HEK293 (cell line): Measurements from ENCODE around the gene HEATR3.

ENCODE experiments used
- CTCF ChIA-PET: fragments of 350-600 bp; formaldehyde crosslinking; extraction: SDS; loops from one replicate; lab custom pipeline; 2021; ENCODE audit warnings: antibody characterized with exemption; lab: Yijun Ruan, JAX
- POLR2A ChIA-PET: fragments of 300-600 bp; formaldehyde crosslinking; extraction: SDS; loops from one replicate; lab custom pipeline; 2020; ENCODE audit warnings: antibody characterized with exemption, inconsistent platforms; lab: Yijun Ruan, JAX
- H3K27ac ChIP-seq: fragments of 200-500 bp; sonication (Bioruptor generic); 2 replicates; pipeline ENCODE4 v1.5.1; 2014; ENCODE audit warnings: low read depth, low read length, control low read depth, inconsistent platforms; ENCODE audit errors: extremely low read depth
- H3K36me3 ChIP-seq, 2 experiments: fragments of 200-500 bp in 1 of 2; sonication (Bioruptor generic) in 1 of 2; 1 replicate in 1 of 2; 2 replicates in 1 of 2; pipeline ENCODE4 v1.5.1; 2014 to 2017; ENCODE audit warnings: inconsistent platforms in 2 of 2, low read length in 2 of 2; ENCODE audit not compliant: control insufficient read depth in 2 of 2, insufficient read depth in 1 of 2
- H3K4me1 ChIP-seq: fragments of 200-500 bp; sonication (Bioruptor generic); 2 replicates; pipeline ENCODE4 v1.5.1; 2014; ENCODE audit warnings: mild to moderate bottlenecking, low read length, inconsistent platforms; ENCODE audit not compliant: control insufficient read depth, insufficient read depth
- H3K4me3 ChIP-seq: 2 replicates; pipeline ENCODE4 v1.5.1; 2011; ENCODE audit warnings: low read depth, mild to moderate bottlenecking, control low read depth, low read length, moderate library complexity
- H3K9me3 ChIP-seq: fragments of 200-500 bp; sonication (Bioruptor generic); 2 replicates; pipeline ENCODE4 v1.5.1; 2014; ENCODE audit warnings: low read depth, low read length, inconsistent platforms; ENCODE audit not compliant: control insufficient read depth, insufficient read depth
- GLI2 ChIP-seq: fragments of 450-650 bp; formaldehyde crosslinking; IDR thresholded peaks from 2 replicates; pipeline ENCODE4; 2017; ENCODE audit warnings: missing biosample characterization, missing genetic modification characterization, low read depth, borderline replicate concordance
- GLIS2 ChIP-seq: fragments of 450-650 bp; formaldehyde crosslinking; IDR thresholded peaks from 2 replicates; pipeline ENCODE4 v1.5.1; 2016; ENCODE audit warnings: missing biosample characterization, missing genetic modification characterization
- IKZF3 ChIP-seq: fragments of 450-650 bp; IDR thresholded peaks from 2 replicates; pipeline ENCODE4 v1.5.0; 2018; ENCODE audit warnings: missing biosample characterization, mild to moderate bottlenecking, missing genetic modification characterization, moderate library complexity
- KLF1 ChIP-seq: fragments of 450-650 bp; formaldehyde crosslinking; IDR thresholded peaks from 2 replicates; pipeline ENCODE4 v1.5.1; 2016; ENCODE audit warnings: missing biosample characterization, missing genetic modification characterization
- ZBTB1 ChIP-seq: fragments of 450-650 bp; formaldehyde crosslinking; IDR thresholded peaks from 2 replicates; pipeline ENCODE4 v1.5.1; 2016; ENCODE audit warnings: missing biosample characterization, missing genetic modification characterization
- ZBTB21 ChIP-seq: fragments of 450-650 bp; formaldehyde crosslinking; IDR thresholded peaks from 2 replicates; pipeline ENCODE4 v1.5.1; 2017; ENCODE audit warnings: missing biosample characterization, missing genetic modification characterization
- ZNF16 ChIP-seq: fragments of 450-650 bp; formaldehyde crosslinking; IDR thresholded peaks from 2 replicates; pipeline ENCODE4 v1.5.1; 2016; ENCODE audit warnings: low read depth, missing biosample characterization, missing genetic modification characterization
- ZNF239 ChIP-seq: fragments of 450-650 bp; formaldehyde crosslinking; IDR thresholded peaks from 2 replicates; pipeline ENCODE4 v1.5.1; 2016; ENCODE audit warnings: missing biosample characterization, missing genetic modification characterization
- ZNF266 ChIP-seq: fragments of 450-650 bp; formaldehyde crosslinking; IDR thresholded peaks from 2 replicates; pipeline ENCODE4 v1.5.1; 2016; ENCODE audit warnings: missing biosample characterization, missing genetic modification characterization, low read depth
- ZNF473 ChIP-seq: fragments of 450-650 bp; formaldehyde crosslinking; IDR thresholded peaks from 2 replicates; pipeline ENCODE4 v1.5.1; 2017; ENCODE audit warnings: missing biosample characterization, missing genetic modification characterization
- ZNF544 ChIP-seq: fragments of 450-650 bp; formaldehyde crosslinking; IDR thresholded peaks from 2 replicates; pipeline ENCODE4 v1.5.0; 2017; ENCODE audit warnings: missing biosample characterization, missing genetic modification characterization
- TF ChIP-seq, protein P1 (sequence below): fragments of 450-650 bp; formaldehyde crosslinking; IDR thresholded peaks from 2 replicates; pipeline ENCODE4 v1.5.1; 2016; ENCODE audit warnings: missing biosample characterization, missing genetic modification characterization
- TF ChIP-seq, protein P2 (sequence below): fragments of 450-650 bp; formaldehyde crosslinking; IDR thresholded peaks from 2 replicates; pipeline ENCODE4 v1.5.1; 2017; ENCODE audit warnings: missing biosample characterization, missing genetic modification characterization
- TF ChIP-seq, protein P3 (sequence below): fragments of 450-650 bp; formaldehyde crosslinking; IDR thresholded peaks from 2 replicates; pipeline ENCODE4 v1.5.1; 2016; ENCODE audit warnings: missing biosample characterization, missing genetic modification characterization
- TF ChIP-seq, protein P4 (sequence below): fragments of 450-650 bp; formaldehyde crosslinking; IDR thresholded peaks from 2 replicates; pipeline ENCODE4 v1.5.1; 2016; ENCODE audit warnings: missing biosample characterization, missing genetic modification characterization, borderline replicate concordance
- TF ChIP-seq, protein P5 (sequence below): fragments of 450-650 bp; formaldehyde crosslinking; IDR thresholded peaks from 2 replicates; pipeline ENCODE4 v1.5.1; 2016; ENCODE audit warnings: missing biosample characterization, missing genetic modification characterization
- TF ChIP-seq, protein P6 (sequence below): fragments of 450-650 bp; formaldehyde crosslinking; IDR thresholded peaks from 2 replicates; pipeline ENCODE4 v1.5.1; 2017; ENCODE audit warnings: missing biosample characterization, missing genetic modification characterization

HEATR3 gene

DNA sequence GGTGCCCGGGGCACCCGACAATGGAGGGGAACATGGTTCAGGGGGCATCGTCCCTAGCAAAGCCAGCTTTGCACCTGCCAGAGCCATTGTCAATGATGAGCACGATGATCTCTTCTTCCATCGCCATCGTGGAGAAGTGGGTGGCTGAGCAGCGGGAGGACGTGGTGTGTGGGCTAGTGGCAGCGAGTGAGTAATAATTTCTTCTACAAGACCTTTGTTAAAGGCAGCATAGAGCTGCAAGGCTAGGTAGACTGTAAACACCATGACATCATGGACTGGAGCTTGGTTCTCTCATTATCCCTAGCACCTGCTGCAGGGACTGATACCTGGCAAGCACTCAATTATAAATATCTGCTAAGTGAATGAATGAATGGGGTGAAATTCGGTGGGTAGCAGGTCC is 6.7 kb upstream of the HEATR3 start:
- CTCF ChIA-PET, result interaction anchor here (0.7 kb wide), 1 partner anchor 649 kb away, joined by 4 read pairs; no protein-coding TSS in a partner anchor
- Histone ChIP-seq H3K36me3 (no peaks in the 10 kb centered on the region), H3K4me1 (no peaks in the 10 kb centered on the region), H3K4me3 (no peak overlapping the region), H3K9me3 (no peaks in the 10 kb centered on the region), H3K27ac (no peak overlapping the region)
- POLR2A ChIA-PET, result interaction anchor here (0.6 to 1.3 kb wide), 2 partner anchors 34 to 90 kb away, joined by 3 read pairs; partner anchors contain the start of gene CNEP1R1
- TF ChIP-seq ZNF544 (tag by site-specific recombination) (no peak), ZNF239 (no peak), KLF1 (tag by site-specific recombination) (no peak), ZBTB21 (tag by site-specific recombination) (no peak), ZNF16 (tag by site-specific recombination) (no peak), GLI2 (tag by site-specific recombination) (no peak), ZNF473 (tag by site-specific recombination) (no peak), ZBTB1 (tag by site-specific recombination) (no peak), GLIS2 (no peak), ZNF266 (tag by site-specific recombination) (no peak), IKZF3 (no peak)
- TF ChIP-seq, protein P1, sequence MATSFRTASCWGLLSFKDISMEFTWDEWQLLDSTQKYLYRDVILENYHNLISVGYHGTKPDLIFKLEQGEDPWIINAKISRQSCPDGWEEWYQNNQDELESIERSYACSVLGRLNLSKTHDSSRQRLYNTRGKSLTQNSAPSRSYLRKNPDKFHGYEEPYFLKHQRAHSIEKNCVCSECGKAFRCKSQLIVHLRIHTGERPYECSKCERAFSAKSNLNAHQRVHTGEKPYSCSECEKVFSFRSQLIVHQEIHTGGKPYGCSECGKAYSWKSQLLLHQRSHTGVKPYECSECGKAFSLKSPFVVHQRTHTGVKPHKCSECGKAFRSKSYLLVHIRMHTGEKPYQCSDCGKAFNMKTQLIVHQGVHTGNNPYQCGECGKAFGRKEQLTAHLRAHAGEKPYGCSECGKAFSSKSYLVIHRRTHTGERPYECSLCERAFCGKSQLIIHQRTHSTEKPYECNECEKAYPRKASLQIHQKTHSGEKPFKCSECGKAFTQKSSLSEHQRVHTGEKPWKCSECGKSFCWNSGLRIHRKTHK (tag by site-specific recombination), result no peak
- TF ChIP-seq, protein P2, sequence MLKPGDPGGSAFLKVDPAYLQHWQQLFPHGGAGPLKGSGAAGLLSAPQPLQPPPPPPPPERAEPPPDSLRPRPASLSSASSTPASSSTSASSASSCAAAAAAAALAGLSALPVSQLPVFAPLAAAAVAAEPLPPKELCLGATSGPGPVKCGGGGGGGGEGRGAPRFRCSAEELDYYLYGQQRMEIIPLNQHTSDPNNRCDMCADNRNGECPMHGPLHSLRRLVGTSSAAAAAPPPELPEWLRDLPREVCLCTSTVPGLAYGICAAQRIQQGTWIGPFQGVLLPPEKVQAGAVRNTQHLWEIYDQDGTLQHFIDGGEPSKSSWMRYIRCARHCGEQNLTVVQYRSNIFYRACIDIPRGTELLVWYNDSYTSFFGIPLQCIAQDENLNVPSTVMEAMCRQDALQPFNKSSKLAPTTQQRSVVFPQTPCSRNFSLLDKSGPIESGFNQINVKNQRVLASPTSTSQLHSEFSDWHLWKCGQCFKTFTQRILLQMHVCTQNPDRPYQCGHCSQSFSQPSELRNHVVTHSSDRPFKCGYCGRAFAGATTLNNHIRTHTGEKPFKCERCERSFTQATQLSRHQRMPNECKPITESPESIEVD (tag by site-specific recombination), result no peak
- TF ChIP-seq, protein P3, sequence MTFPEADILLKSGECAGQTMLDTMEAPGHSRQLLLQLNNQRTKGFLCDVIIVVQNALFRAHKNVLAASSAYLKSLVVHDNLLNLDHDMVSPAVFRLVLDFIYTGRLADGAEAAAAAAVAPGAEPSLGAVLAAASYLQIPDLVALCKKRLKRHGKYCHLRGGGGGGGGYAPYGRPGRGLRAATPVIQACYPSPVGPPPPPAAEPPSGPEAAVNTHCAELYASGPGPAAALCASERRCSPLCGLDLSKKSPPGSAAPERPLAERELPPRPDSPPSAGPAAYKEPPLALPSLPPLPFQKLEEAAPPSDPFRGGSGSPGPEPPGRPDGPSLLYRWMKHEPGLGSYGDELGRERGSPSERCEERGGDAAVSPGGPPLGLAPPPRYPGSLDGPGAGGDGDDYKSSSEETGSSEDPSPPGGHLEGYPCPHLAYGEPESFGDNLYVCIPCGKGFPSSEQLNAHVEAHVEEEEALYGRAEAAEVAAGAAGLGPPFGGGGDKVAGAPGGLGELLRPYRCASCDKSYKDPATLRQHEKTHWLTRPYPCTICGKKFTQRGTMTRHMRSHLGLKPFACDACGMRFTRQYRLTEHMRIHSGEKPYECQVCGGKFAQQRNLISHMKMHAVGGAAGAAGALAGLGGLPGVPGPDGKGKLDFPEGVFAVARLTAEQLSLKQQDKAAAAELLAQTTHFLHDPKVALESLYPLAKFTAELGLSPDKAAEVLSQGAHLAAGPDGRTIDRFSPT (tag by site-specific recombination), result no peak
- TF ChIP-seq, protein P4, sequence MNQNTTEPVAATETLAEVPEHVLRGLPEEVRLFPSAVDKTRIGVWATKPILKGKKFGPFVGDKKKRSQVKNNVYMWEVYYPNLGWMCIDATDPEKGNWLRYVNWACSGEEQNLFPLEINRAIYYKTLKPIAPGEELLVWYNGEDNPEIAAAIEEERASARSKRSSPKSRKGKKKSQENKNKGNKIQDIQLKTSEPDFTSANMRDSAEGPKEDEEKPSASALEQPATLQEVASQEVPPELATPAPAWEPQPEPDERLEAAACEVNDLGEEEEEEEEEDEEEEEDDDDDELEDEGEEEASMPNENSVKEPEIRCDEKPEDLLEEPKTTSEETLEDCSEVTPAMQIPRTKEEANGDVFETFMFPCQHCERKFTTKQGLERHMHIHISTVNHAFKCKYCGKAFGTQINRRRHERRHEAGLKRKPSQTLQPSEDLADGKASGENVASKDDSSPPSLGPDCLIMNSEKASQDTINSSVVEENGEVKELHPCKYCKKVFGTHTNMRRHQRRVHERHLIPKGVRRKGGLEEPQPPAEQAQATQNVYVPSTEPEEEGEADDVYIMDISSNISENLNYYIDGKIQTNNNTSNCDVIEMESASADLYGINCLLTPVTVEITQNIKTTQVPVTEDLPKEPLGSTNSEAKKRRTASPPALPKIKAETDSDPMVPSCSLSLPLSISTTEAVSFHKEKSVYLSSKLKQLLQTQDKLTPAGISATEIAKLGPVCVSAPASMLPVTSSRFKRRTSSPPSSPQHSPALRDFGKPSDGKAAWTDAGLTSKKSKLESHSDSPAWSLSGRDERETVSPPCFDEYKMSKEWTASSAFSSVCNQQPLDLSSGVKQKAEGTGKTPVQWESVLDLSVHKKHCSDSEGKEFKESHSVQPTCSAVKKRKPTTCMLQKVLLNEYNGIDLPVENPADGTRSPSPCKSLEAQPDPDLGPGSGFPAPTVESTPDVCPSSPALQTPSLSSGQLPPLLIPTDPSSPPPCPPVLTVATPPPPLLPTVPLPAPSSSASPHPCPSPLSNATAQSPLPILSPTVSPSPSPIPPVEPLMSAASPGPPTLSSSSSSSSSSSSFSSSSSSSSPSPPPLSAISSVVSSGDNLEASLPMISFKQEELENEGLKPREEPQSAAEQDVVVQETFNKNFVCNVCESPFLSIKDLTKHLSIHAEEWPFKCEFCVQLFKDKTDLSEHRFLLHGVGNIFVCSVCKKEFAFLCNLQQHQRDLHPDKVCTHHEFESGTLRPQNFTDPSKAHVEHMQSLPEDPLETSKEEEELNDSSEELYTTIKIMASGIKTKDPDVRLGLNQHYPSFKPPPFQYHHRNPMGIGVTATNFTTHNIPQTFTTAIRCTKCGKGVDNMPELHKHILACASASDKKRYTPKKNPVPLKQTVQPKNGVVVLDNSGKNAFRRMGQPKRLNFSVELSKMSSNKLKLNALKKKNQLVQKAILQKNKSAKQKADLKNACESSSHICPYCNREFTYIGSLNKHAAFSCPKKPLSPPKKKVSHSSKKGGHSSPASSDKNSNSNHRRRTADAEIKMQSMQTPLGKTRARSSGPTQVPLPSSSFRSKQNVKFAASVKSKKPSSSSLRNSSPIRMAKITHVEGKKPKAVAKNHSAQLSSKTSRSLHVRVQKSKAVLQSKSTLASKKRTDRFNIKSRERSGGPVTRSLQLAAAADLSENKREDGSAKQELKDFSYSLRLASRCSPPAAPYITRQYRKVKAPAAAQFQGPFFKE (tag by site-specific recombination), result no peak
- TF ChIP-seq, protein P5, sequence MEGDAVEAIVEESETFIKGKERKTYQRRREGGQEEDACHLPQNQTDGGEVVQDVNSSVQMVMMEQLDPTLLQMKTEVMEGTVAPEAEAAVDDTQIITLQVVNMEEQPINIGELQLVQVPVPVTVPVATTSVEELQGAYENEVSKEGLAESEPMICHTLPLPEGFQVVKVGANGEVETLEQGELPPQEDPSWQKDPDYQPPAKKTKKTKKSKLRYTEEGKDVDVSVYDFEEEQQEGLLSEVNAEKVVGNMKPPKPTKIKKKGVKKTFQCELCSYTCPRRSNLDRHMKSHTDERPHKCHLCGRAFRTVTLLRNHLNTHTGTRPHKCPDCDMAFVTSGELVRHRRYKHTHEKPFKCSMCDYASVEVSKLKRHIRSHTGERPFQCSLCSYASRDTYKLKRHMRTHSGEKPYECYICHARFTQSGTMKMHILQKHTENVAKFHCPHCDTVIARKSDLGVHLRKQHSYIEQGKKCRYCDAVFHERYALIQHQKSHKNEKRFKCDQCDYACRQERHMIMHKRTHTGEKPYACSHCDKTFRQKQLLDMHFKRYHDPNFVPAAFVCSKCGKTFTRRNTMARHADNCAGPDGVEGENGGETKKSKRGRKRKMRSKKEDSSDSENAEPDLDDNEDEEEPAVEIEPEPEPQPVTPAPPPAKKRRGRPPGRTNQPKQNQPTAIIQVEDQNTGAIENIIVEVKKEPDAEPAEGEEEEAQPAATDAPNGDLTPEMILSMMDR (tag by site-specific recombination), result no peak
- TF ChIP-seq, protein P6, sequence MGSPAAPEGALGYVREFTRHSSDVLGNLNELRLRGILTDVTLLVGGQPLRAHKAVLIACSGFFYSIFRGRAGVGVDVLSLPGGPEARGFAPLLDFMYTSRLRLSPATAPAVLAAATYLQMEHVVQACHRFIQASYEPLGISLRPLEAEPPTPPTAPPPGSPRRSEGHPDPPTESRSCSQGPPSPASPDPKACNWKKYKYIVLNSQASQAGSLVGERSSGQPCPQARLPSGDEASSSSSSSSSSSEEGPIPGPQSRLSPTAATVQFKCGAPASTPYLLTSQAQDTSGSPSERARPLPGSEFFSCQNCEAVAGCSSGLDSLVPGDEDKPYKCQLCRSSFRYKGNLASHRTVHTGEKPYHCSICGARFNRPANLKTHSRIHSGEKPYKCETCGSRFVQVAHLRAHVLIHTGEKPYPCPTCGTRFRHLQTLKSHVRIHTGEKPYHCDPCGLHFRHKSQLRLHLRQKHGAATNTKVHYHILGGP, result no peak
- TF ChIP-seq, all 188 proteins: peak for 0
